Panc1 (cell line): ENCODE results near the gene STARD7. TPM values are rescaled to one million over a fixed set of nuclear protein-coding genes. Genes with fewer than 3 reads are reported as not detected.

Experiments used
- ATAC-seq: fragments of 200-7000 bp; cut with Tn5 transposase; 2 replicates; pipeline ENCODE4 v1.9.1; 2020; ENCODE audit warnings: mild to moderate bottlenecking, moderate library complexity
- BruUV-seq: library from RNA; stranded (reverse); fragments of 400-500 nt; replicated peaks from 2 replicates; lab custom pipeline; 2021; lab: Mats Ljungman, UMichigan
- CTCF ChIA-PET: fragments of 300-600 bp; sonication (Branson Sonifier 250); formaldehyde crosslinking; loops from one replicate; lab custom pipeline; 2022; ENCODE audit warnings: antibody characterized with exemption; lab: Charles Lee
- POLR2A ChIA-PET: fragments of 300-600 bp; sonication (Branson Sonifier 250); formaldehyde crosslinking; loops from one replicate; lab custom pipeline; 2022; ENCODE audit warnings: antibody characterized with exemption; lab: Charles Lee
- DNase-seq: peaks from one replicate; pipeline ENCODE4 v3.0.0-alpha.2; 2010; ENCODE audit warnings: low read depth, low spot score
- H3K27ac ChIP-seq: 2 replicates; pipeline ENCODE4 v1.5.1; 2011; ENCODE audit warnings: mild to moderate bottlenecking, low read length, inconsistent platforms
- H3K27me3 ChIP-seq: fragments of 200-500 bp; sonication (Bioruptor generic); 2 replicates; pipeline ENCODE4 v1.6.0; 2014; ENCODE audit warnings: low read length, inconsistent platforms; ENCODE audit not compliant: control insufficient read depth, insufficient read depth
- H3K36me3 ChIP-seq: fragments of 200-500 bp; sonication (Bioruptor generic); 2 replicates; pipeline ENCODE4 v1.5.1; 2014; ENCODE audit warnings: inconsistent platforms, mild to moderate bottlenecking, low read length, moderate library complexity; ENCODE audit not compliant: control insufficient read depth, insufficient read depth
- H3K4me1 ChIP-seq: 2 replicates; pipeline ENCODE4 v1.5.1; 2011; ENCODE audit warnings: inconsistent platforms, mild to moderate bottlenecking, low read length, moderate library complexity; ENCODE audit not compliant: control insufficient read depth, insufficient read depth
- H3K4me3 ChIP-seq, 2 experiments: 2 replicates each; pipeline ENCODE4 v1.5.1; 2011 to 2012; ENCODE audit warnings: low read depth in 2 of 2, low read length in 2 of 2, mild to moderate bottlenecking in 2 of 2, inconsistent platforms in 1 of 2, moderate library complexity in 1 of 2
- H3K9me3 ChIP-seq: fragments of 200-500 bp; sonication (Bioruptor generic); 2 replicates; pipeline ENCODE4 v1.5.1; 2014; ENCODE audit warnings: low read depth, mild to moderate bottlenecking, inconsistent platforms, low read length, moderate library complexity; ENCODE audit not compliant: control insufficient read depth, insufficient read depth
- POLR2AphosphoS5 ChIP-seq: IDR thresholded peaks from 2 replicates; pipeline ENCODE4 v1.6.1; 2012; ENCODE audit warnings: mild to moderate bottlenecking, low read depth, low read length, moderate library complexity
- SIN3A ChIP-seq: IDR thresholded peaks from 2 replicates; pipeline ENCODE4 v1.6.1; 2012; ENCODE audit warnings: low read depth, mild to moderate bottlenecking, low read length, moderate library complexity, borderline replicate concordance; ENCODE audit not compliant: insufficient read depth
- TCF7L2 ChIP-seq: IDR thresholded peaks from 2 replicates; pipeline ENCODE4 v1.6.1; 2011; ENCODE audit warnings: mild to moderate bottlenecking, low read depth, low read length, inconsistent platforms
- in situ Hi-C: cut with HindIII; loops from 2 replicates; pipeline ENCODE4 v1.10.0; 2016; ENCODE audit warnings: low sequenced_read_pairs, low pct_unique_long_range_greater_than_20kb
- intact Hi-C: fragments of 100-400 bp; cut with micrococcal nuclease; formaldehyde crosslinking; loops from one replicate; pipeline ENCODE4 v1.10.0; 2022; ENCODE audit not compliant: unreplicated experiment
- total RNA-seq: library from RNA; stranded (reverse); gene quantifications from one replicate; pipeline ENCODE4 v1.2.1, GENCODE V29; 2021; ENCODE audit not compliant: unreplicated experiment
- TF ChIP-seq, protein P1 (sequence below): fragments of 450-650 bp; IDR thresholded peaks from 2 replicates; pipeline ENCODE4 v1.5.1; 2017; ENCODE audit warnings: mild to moderate bottlenecking
- TF ChIP-seq, protein P2 (sequence below), 2 experiments: IDR thresholded peaks; 2 replicates each; pipeline ENCODE4 v1.6.1; 2011 to 2012; ENCODE audit warnings: low read depth in 2 of 2, control low read depth in 1 of 2, low read length in 1 of 2, mild to moderate bottlenecking in 1 of 2, moderate library complexity in 1 of 2; ENCODE audit not compliant: insufficient read depth in 1 of 2

Gene STARD7
- total RNA-seq, 1 experiment from 2014 or later: 133 TPM

DNA sequence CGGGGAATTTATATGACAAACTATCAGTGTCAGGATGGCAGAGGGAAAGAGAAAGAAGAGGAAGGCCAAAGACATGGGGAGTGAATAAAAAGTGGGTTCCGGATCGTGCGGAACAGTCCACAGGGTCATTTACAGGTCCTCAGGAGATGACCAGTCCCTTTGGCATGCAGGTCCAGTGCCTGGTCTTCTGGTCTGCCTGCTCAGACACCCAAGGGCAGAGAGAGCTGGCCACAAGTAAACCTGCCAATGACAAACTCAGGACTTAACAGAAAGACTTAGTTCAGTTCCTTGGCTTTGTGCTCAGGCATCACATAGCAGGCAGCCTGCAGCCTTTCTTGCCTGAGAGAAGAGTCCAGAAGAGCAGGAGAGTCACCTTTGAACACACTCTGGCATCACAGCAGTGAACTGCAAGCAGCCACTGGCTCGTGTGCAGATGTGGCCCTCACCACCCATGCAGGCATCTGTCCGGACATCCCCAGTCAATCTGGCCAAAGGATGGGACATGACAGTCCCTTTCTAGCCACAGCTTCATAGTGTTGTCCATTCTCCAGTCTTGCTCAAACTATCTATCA lies 43.2 kb upstream of the STARD7 start:
- H3K4me1 ChIP-seq: no peaks in the 10 kb centered on the region
- intact Hi-C loops: no loop called here
- POLR2A ChIA-PET: no interaction called here
- in situ Hi-C loops: loop anchor here (25.0 kb wide), 1 partner anchor 90 kb away; no protein-coding TSS in a partner anchor
- no peak overlapping the region for H3K27ac ChIP-seq
- BruUV-seq: TSS peak; percentile 17
- CTCF ChIA-PET: no interaction called here
- no peak for TF ChIP-seq SIN3A
- no peak for TF ChIP-seq TCF7L2
- TF ChIP-seq POLR2AphosphoS5: no peak
- TF ChIP-seq, protein P1, sequence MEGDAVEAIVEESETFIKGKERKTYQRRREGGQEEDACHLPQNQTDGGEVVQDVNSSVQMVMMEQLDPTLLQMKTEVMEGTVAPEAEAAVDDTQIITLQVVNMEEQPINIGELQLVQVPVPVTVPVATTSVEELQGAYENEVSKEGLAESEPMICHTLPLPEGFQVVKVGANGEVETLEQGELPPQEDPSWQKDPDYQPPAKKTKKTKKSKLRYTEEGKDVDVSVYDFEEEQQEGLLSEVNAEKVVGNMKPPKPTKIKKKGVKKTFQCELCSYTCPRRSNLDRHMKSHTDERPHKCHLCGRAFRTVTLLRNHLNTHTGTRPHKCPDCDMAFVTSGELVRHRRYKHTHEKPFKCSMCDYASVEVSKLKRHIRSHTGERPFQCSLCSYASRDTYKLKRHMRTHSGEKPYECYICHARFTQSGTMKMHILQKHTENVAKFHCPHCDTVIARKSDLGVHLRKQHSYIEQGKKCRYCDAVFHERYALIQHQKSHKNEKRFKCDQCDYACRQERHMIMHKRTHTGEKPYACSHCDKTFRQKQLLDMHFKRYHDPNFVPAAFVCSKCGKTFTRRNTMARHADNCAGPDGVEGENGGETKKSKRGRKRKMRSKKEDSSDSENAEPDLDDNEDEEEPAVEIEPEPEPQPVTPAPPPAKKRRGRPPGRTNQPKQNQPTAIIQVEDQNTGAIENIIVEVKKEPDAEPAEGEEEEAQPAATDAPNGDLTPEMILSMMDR: no peak
- TF ChIP-seq, protein P2, sequence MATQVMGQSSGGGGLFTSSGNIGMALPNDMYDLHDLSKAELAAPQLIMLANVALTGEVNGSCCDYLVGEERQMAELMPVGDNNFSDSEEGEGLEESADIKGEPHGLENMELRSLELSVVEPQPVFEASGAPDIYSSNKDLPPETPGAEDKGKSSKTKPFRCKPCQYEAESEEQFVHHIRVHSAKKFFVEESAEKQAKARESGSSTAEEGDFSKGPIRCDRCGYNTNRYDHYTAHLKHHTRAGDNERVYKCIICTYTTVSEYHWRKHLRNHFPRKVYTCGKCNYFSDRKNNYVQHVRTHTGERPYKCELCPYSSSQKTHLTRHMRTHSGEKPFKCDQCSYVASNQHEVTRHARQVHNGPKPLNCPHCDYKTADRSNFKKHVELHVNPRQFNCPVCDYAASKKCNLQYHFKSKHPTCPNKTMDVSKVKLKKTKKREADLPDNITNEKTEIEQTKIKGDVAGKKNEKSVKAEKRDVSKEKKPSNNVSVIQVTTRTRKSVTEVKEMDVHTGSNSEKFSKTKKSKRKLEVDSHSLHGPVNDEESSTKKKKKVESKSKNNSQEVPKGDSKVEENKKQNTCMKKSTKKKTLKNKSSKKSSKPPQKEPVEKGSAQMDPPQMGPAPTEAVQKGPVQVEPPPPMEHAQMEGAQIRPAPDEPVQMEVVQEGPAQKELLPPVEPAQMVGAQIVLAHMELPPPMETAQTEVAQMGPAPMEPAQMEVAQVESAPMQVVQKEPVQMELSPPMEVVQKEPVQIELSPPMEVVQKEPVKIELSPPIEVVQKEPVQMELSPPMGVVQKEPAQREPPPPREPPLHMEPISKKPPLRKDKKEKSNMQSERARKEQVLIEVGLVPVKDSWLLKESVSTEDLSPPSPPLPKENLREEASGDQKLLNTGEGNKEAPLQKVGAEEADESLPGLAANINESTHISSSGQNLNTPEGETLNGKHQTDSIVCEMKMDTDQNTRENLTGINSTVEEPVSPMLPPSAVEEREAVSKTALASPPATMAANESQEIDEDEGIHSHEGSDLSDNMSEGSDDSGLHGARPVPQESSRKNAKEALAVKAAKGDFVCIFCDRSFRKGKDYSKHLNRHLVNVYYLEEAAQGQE (IDR thresholded peaks at IDR 0.05; ENCODE audit: insufficient read depth in 1 of 2, low read depth in 2 of 2, low read length in 1 of 2): no peak
- DNase-seq (no peak), ATAC-seq (peak; percentile 37; the same call in 1 of the 2 replicates)
- peaks cover 10% of the 10 kb centered on the region; the same call in 1 of the 2 replicates for H3K36me3 ChIP-seq
- no peaks in the 10 kb centered on the region for H3K9me3 ChIP-seq
- H3K27me3 ChIP-seq: no peaks in the 10 kb centered on the region
- no peak overlapping the region for H3K4me3 ChIP-seq

DNA sequence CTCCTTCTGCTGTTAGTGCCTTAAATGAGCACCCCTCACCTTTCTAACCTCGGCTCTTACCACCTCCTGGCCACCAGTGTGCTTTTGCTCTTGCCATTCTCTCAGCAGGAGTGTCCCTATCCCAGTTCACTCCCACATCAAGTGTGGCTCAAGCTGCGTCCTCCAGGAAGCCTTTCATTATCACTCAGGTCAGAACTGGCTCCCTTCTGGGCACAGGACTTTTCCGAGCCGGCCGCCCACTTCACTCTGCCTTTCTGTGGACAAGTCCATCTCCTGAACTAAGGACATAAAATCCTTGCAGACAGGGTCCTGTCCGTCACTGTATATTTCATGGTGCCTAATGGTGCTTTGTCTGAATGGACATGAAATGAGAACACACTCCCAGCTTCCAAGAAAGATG lies 41.6 kb upstream of the STARD7 start:
- DNase-seq: no peak
- TF ChIP-seq POLR2AphosphoS5 (0 out of 2 replicates have a peak, but pooled peaks have one; percentile 7), SIN3A (no peak), TCF7L2 (no peak)
- TF ChIP-seq, protein P1: no peak
- TF ChIP-seq, protein P2 (IDR thresholded peaks at IDR 0.05; ENCODE audit: insufficient read depth in 1 of 2, low read depth in 2 of 2, low read length in 1 of 2): no peak
- peaks cover 10% of the 10 kb centered on the region; the same call in 1 of the 2 replicates for H3K36me3 ChIP-seq
- POLR2A ChIA-PET: interaction anchor here (0.5 kb wide), 1 partner anchor 106 kb away, joined by 14 read pairs; no protein-coding TSS in a partner anchor
- BruUV-seq: no TSS peak
- H3K27ac ChIP-seq: no peak overlapping the region
- no peaks in the 10 kb centered on the region for H3K9me3 ChIP-seq
- in situ Hi-C loops (loop anchor here (25.0 kb wide), 1 partner anchor 88 kb away; no protein-coding TSS in a partner anchor), intact Hi-C loops (no loop called here)
- ATAC-seq: no peak
- no peaks in the 10 kb centered on the region for H3K4me1 ChIP-seq
- no peak overlapping the region for H3K4me3 ChIP-seq
- CTCF ChIA-PET: no interaction called here
- H3K27me3 ChIP-seq: no peaks in the 10 kb centered on the region
